Astrocyte of the spinal cord (primary cell): ENCODE results near the gene ZNF407.

Experiments
- DNase-seq: peaks from one replicate; pipeline ENCODE4 v3.0.0; 2011; ENCODE audit warnings: low read depth, low spot score
- H3K4me3 ChIP-seq: 2 replicates; pipeline ENCODE4 v1.5.1; 2011; ENCODE audit warnings: low read depth, mild to moderate bottlenecking, low read length, moderate library complexity
- in situ Hi-C: cut with HindIII; loops from 2 replicates; pipeline ENCODE4 v1.10.0; 2017; ENCODE audit warnings: low sequenced_read_pairs
- TF ChIP-seq, protein P1 (sequence below): IDR thresholded peaks from 2 replicates; pipeline ENCODE4 v1.5.1; 2012; ENCODE audit warnings: low read depth, mild to moderate bottlenecking, low read length, inconsistent platforms

The ZNF407 gene

DNA sequence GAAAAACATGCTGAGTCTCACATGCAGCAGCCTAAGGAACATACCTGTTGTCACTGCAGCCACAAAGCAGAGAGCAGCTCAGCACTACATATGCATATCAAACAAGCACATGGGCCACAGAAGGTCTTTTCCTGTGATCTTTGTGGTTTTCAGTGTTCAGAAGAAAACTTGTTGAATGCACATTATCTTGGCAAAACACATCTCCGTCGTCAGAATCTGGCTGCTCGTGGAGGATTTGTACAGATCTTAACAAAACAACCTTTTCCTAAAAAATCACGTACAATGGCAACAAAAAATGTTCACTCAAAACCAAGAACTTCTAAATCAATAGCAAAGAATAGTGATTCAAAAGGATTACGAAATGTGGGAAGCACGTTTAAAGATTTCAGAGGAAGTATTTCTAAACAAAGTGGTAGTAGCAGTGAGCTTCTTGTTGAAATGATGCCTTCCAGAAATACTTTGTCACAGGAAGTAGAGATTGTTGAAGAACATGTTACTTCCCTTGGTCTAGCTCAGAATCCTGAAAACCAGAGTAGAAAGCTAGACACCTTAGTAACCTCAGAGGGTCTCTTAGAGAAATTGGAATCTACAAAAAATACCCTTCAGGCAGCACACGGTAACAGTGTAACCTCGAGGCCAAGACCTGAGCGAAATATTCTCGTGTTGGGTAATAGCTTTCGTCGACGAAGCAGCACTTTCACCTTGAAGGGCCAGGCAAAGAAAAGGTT lies 34.1 kb downstream of the ZNF407 start:
- DNase-seq = peak; percentile 53
- in situ Hi-C loops = no loop called here
- H3K4me3 ChIP-seq = no peak overlapping the region
- TF ChIP-seq, protein P1, sequence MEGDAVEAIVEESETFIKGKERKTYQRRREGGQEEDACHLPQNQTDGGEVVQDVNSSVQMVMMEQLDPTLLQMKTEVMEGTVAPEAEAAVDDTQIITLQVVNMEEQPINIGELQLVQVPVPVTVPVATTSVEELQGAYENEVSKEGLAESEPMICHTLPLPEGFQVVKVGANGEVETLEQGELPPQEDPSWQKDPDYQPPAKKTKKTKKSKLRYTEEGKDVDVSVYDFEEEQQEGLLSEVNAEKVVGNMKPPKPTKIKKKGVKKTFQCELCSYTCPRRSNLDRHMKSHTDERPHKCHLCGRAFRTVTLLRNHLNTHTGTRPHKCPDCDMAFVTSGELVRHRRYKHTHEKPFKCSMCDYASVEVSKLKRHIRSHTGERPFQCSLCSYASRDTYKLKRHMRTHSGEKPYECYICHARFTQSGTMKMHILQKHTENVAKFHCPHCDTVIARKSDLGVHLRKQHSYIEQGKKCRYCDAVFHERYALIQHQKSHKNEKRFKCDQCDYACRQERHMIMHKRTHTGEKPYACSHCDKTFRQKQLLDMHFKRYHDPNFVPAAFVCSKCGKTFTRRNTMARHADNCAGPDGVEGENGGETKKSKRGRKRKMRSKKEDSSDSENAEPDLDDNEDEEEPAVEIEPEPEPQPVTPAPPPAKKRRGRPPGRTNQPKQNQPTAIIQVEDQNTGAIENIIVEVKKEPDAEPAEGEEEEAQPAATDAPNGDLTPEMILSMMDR = no peak

GRCh38 chr18:74632351-74632679 lies 34.6 kb downstream of the ZNF407 start:
- in situ Hi-C loops = no loop called here
- no peak overlapping the region for H3K4me3 ChIP-seq
- TF ChIP-seq, protein P1 = no peak
- no peak for DNase-seq

GRCh38 chr18:74632856-74633255 lies 35.2 kb downstream of the ZNF407 start:
- no peak for DNase-seq
- TF ChIP-seq, protein P1 = no peak
- in situ Hi-C loops = no loop called here
- no peak overlapping the region for H3K4me3 ChIP-seq

DNA sequence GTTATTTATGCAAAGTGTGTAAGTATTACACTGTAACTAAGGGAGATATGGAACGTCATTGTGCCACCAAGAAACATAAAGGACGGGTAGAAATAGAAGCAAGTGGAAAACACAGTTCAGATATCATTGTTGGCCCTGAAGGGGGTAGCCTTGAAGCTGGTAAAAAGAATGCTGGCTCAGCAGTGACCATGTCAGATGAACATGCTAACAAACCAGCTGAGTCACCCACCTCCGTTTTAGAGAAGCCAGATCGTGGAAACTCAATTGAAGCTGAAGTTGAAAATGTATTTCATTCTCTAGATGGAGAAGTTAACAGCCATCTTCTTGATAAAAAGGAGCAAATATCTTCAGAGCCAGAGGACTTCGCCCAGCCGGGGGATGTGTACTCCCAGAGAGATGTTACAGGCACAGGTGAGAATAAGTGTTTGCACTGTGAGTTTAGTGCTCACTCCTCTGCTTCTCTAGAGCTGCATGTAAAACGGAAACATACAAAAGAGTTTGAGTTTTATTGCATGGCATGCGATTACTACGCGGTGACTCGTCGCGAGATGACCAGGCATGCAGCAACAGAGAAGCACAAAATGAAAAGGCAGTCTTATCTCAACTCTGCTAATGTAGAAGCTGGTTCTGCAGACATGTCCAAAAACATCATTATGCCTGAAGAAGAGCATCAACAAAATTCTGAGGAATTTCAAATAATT lies 36.1 kb downstream of the ZNF407 start:
- TF ChIP-seq, protein P1 = no peak
- H3K4me3 ChIP-seq = no peak overlapping the region
- in situ Hi-C loops = no loop called here
- DNase-seq = peak; percentile 27

- no peak for DNase-seq
- TF ChIP-seq, protein P1 = no peak
- in situ Hi-C loops = no loop called here
- H3K4me3 ChIP-seq = no peak overlapping the region
Measured at GRCh38 chr18:74635224-74635975, 37.7 kb downstream of the ZNF407 start.

GRCh38 chr18:74637070-74637469 lies 39.4 kb downstream of the ZNF407 start:
- in situ Hi-C loops = no loop called here
- no peak overlapping the region for H3K4me3 ChIP-seq
- TF ChIP-seq, protein P1 = no peak
- DNase-seq = no peak
